NCI-H2196 (cell line): ENCODE results near the gene CCDC74A.
"Not testable (repeated sequence)": the region's sequence is repeated elsewhere in the genome, so short reads cannot be mapped to it uniquely, and the experiment has no call there.

Source experiments
- DNase-seq: peaks from one replicate; lab custom pipeline; 2025; ENCODE audit not compliant: unreplicated experiment; lab: John Stamatoyannopoulos, UW

The CCDC74A gene

GRCh38 chr2:131525256-131525655, 2.4 kb upstream of the CCDC74A start:
- not testable (repeated sequence) for DNase-seq

GRCh38 chr2:131528981-131529863, 1.5 kb downstream of the CCDC74A start:
- DNase-seq = not testable (repeated sequence)

GRCh38 chr2:131529864-131530445, 2.3 kb downstream of the CCDC74A start:
- DNase-seq = not testable (repeated sequence)

GRCh38 chr2:131530626-131531344, 3.1 kb downstream of the CCDC74A start:
- DNase-seq = not testable (repeated sequence)

GRCh38 chr2:131531547-131532185, 4.0 kb downstream of the CCDC74A start:
- not testable (repeated sequence) for DNase-seq

- DNase-seq = peak; percentile 68
Observed at GRCh38 chr2:131532723-131533608, 5.3 kb downstream of the CCDC74A start.

- peak; percentile 78 for DNase-seq
Observed at GRCh38 chr2:131533609-131534316, 6.1 kb downstream of the CCDC74A start.

GRCh38 chr2:131534317-131534672, 6.6 kb downstream of the CCDC74A start:
- not testable (repeated sequence) for DNase-seq

GRCh38 chr2:131534965-131535364, 7.3 kb downstream of the CCDC74A start:
- not testable (repeated sequence) for DNase-seq

- no peak for DNase-seq
Observed at GRCh38 chr2:131535526-131535925, 7.8 kb downstream of the CCDC74A start.

GRCh38 chr2:131535951-131536826, 8.5 kb downstream of the CCDC74A start:
- peak; percentile 35 for DNase-seq

- not testable (repeated sequence) for DNase-seq
Observed at GRCh38 chr2:131536841-131537240, 9.2 kb downstream of the CCDC74A start.

GRCh38 chr2:131538856-131539255, 11.2 kb downstream of the CCDC74A start:
- DNase-seq = not testable (repeated sequence)

- DNase-seq = no peak
Observed at GRCh38 chr2:131542438-131543384, 15.0 kb downstream of the CCDC74A start.

GRCh38 chr2:131543385-131543891, 15.8 kb downstream of the CCDC74A start:
- DNase-seq = no peak

GRCh38 chr2:131544006-131544812, 16.5 kb downstream of the CCDC74A start:
- not testable (repeated sequence) for DNase-seq
